H1 (cell line): ENCODE results near the gene MYO9B. TPM values are rescaled to one million over a fixed set of nuclear protein-coding genes. Genes with fewer than 3 reads are reported as not detected.
"Not testable (repeated sequence)": the region's sequence is repeated elsewhere in the genome, so short reads cannot be mapped to it uniquely, and the experiment has no call there.

ENCODE experiments used
- CTCF ChIA-PET: fragments of 300-600 bp; sonication (Branson Sonifier 250); formaldehyde crosslinking; loops from one replicate; lab custom pipeline; 2021; ENCODE audit not compliant: partially characterized antibody; lab: Charles Lee
- POLR2A ChIA-PET: fragments of 300-600 bp; sonication (Branson Sonifier 250); formaldehyde crosslinking; loops from one replicate; lab custom pipeline; 2021; ENCODE audit warnings: inconsistent platforms; ENCODE audit not compliant: partially characterized antibody; lab: Charles Lee
- DNase-seq, 2 experiments: peaks; one replicate each; pipeline versions ENCODE4 v3.0.0 to v3.0.0-alpha.2; 2010 to 2022; ENCODE audit warnings: low spot score in 2 of 2, low read depth in 1 of 2, mixed read lengths in 1 of 2
- FAIRE-seq: peaks from 2 replicates; lab custom pipeline; 2011; peaks lifted over from hg19 to GRCh38; lab: Jason Lieb, UNC
- H2AFZ ChIP-seq: 2 replicates; pipeline ENCODE4 v1.8.1; 2012; ENCODE audit warnings: low read length, inconsistent platforms
- H2AK5ac ChIP-seq: 2 replicates; pipeline ENCODE4 v1.6.1; 2013; ENCODE audit warnings: low read depth, low read length
- H2BK120ac ChIP-seq: replicated peaks from 2 replicates; pipeline ENCODE3; 2013; ENCODE audit warnings: low read depth, low read length, inconsistent platforms
- H2BK12ac ChIP-seq: 2 replicates; pipeline ENCODE4 v1.6.1; 2013; ENCODE audit warnings: low read depth, low read length
- H2BK15ac ChIP-seq: 2 replicates; pipeline ENCODE4 v1.6.1; 2013; ENCODE audit warnings: low read length
- H2BK20ac ChIP-seq: 2 replicates; pipeline ENCODE4 v1.6.1; 2013; ENCODE audit warnings: low read length
- H2BK5ac ChIP-seq: 2 replicates; pipeline ENCODE4 v1.6.1; 2013; ENCODE audit warnings: low read depth, low read length
- H3K14ac ChIP-seq: 2 replicates; pipeline ENCODE4 v1.6.1; 2013; ENCODE audit warnings: inconsistent platforms; ENCODE audit not compliant: insufficient read length
- H3K18ac ChIP-seq: 2 replicates; pipeline ENCODE4 v1.6.1; 2013; ENCODE audit warnings: low read length; ENCODE audit errors: extremely low read depth
- H3K23ac ChIP-seq: 2 replicates; pipeline ENCODE4 v1.6.1; 2013; ENCODE audit warnings: inconsistent platforms; ENCODE audit not compliant: insufficient read length
- H3K23me2 ChIP-seq: 2 replicates; pipeline ENCODE4 v1.6.1; 2013; ENCODE audit warnings: low read depth, low read length
- H3K27ac ChIP-seq: 2 replicates; pipeline ENCODE4 v1.6.1; 2011; ENCODE audit warnings: low read depth, low read length, inconsistent platforms
- H3K27me3 ChIP-seq, 4 experiments: replicated peaks in 1 of 4; 1 replicate in 1 of 4; 2 replicates in 3 of 4; pipeline versions ENCODE4 v1.6.1 to v1.8.1; 2011 to 2013; ENCODE audit warnings: low read length in 3 of 4, mild to moderate bottlenecking in 3 of 4, inconsistent platforms in 2 of 4, mixed read lengths in 2 of 4, moderate library complexity in 1 of 4; ENCODE audit not compliant: control insufficient read depth in 3 of 4, insufficient read depth in 3 of 4; ENCODE audit errors: extremely low read depth in 1 of 4
- H3K36me3 ChIP-seq, 4 experiments: 2 replicates each; pipeline versions ENCODE4 v1.6.1 to v1.8.1; 2011 to 2013; ENCODE audit warnings: mild to moderate bottlenecking in 4 of 4, low read length in 3 of 4, moderate library complexity in 2 of 4, control low read depth in 1 of 4, inconsistent platforms in 1 of 4; ENCODE audit not compliant: insufficient read depth in 4 of 4, control insufficient read depth in 2 of 4
- H3K4ac ChIP-seq: replicated peaks from 2 replicates; pipeline ENCODE3; 2013; ENCODE audit warnings: low read length, low read depth, mixed read lengths, inconsistent platforms; ENCODE audit not compliant: insufficient read length
- H3K4me1 ChIP-seq, 4 experiments: replicated peaks in 1 of 4; 1 replicate in 1 of 4; 2 replicates in 3 of 4; pipeline versions ENCODE4 v1.6.1 to v1.8.1; 2011 to 2013; ENCODE audit warnings: low read length in 3 of 4, inconsistent platforms in 2 of 4, mixed read lengths in 1 of 4; ENCODE audit not compliant: insufficient read depth in 4 of 4, control insufficient read depth in 3 of 4
- H3K4me2 ChIP-seq, 2 experiments: 2 replicates each; pipeline versions ENCODE4 v1.6.1 to v1.8.1; 2011 to 2013; ENCODE audit warnings: low read depth in 2 of 2, low read length in 2 of 2, control low read depth in 1 of 2, inconsistent platforms in 1 of 2, mild to moderate bottlenecking in 1 of 2; ENCODE audit not compliant: insufficient read depth in 1 of 2
- H3K4me3 ChIP-seq, 4 experiments: fragments of 200-600, 300-600 bp in 1 of 4; sonication (generic), shearing (Covaris generic), sonication (Bioruptor Twin) in 1 of 4; 2 replicates each; pipeline versions ENCODE4 v1.5.1 to v1.8.1; 2011 to 2016; ENCODE audit warnings: low read length in 4 of 4, low read depth in 3 of 4, control low read depth in 2 of 4, inconsistent platforms in 2 of 4, mild to moderate bottlenecking in 2 of 4, mixed read lengths in 1 of 4, moderate library complexity in 1 of 4; ENCODE audit not compliant: insufficient read depth in 2 of 4; ENCODE audit errors: extremely low read depth in 1 of 4
- H3K56ac ChIP-seq: replicated peaks from 2 replicates; pipeline ENCODE3; 2013; ENCODE audit warnings: low read depth, mild to moderate bottlenecking, mixed read lengths, low read length, inconsistent platforms; ENCODE audit not compliant: insufficient read length
- H3K79me1 ChIP-seq: 2 replicates; pipeline ENCODE4 v1.6.1; 2013; ENCODE audit warnings: low read depth, low read length, control low read depth
- H3K79me2 ChIP-seq, 2 experiments: 2 replicates each; pipeline versions ENCODE4 v1.6.1 to v1.8.1; 2012 to 2013; ENCODE audit warnings: low read length in 2 of 2, mild to moderate bottlenecking in 2 of 2, inconsistent platforms in 1 of 2; ENCODE audit not compliant: insufficient read depth in 2 of 2, control insufficient read depth in 1 of 2
- H3K9ac ChIP-seq, 4 experiments: replicated peaks in 1 of 4; 1 replicate in 1 of 4; 2 replicates in 3 of 4; pipeline versions ENCODE4 v1.6.1 to v1.8.1; 2011 to 2013; ENCODE audit warnings: low read depth in 3 of 4, low read length in 3 of 4, control low read depth in 2 of 4, mild to moderate bottlenecking in 2 of 4, moderate library complexity in 2 of 4, inconsistent platforms in 1 of 4; ENCODE audit errors: extremely low read depth in 1 of 4
- H3K9me3 ChIP-seq, 2 experiments: 2 replicates each; pipeline versions ENCODE4 v1.6.1 to v1.8.1; 2012 to 2013; ENCODE audit warnings: mild to moderate bottlenecking in 2 of 2, moderate library complexity in 2 of 2, control low read depth in 1 of 2, inconsistent platforms in 1 of 2, low read depth in 1 of 2, low read length in 1 of 2, mixed read lengths in 1 of 2; ENCODE audit not compliant: insufficient read depth in 2 of 2
- H4K20me1 ChIP-seq, 2 experiments: replicated peaks in 1 of 2; 2 replicates each; pipeline versions ENCODE3 to v1.8.1; 2011 to 2013; ENCODE audit warnings: inconsistent platforms in 2 of 2, low read length in 2 of 2, mild to moderate bottlenecking in 1 of 2; ENCODE audit not compliant: insufficient read depth in 2 of 2, control insufficient read depth in 1 of 2
- H4K5ac ChIP-seq: 2 replicates; pipeline ENCODE4 v1.6.1; 2013; ENCODE audit warnings: low read length, low read depth, mixed read lengths, inconsistent platforms; ENCODE audit not compliant: insufficient read length
- H4K8ac ChIP-seq: 2 replicates; pipeline ENCODE4 v1.8.0; 2013; ENCODE audit warnings: mild to moderate bottlenecking, moderate library complexity, low read length, inconsistent platforms; ENCODE audit not compliant: insufficient read depth; ENCODE audit errors: extremely low read depth
- H4K91ac ChIP-seq: replicated peaks from 2 replicates; pipeline ENCODE3; 2013; ENCODE audit warnings: low read length, mixed read lengths, inconsistent platforms; ENCODE audit not compliant: insufficient read length
- NANOG ChIP-seq: IDR thresholded peaks from 2 replicates; pipeline ENCODE4 v1.6.1; 2011; ENCODE audit warnings: low read length, low read depth, mild to moderate bottlenecking, inconsistent platforms; ENCODE audit not compliant: insufficient read depth, poor library complexity, severe bottlenecking
- WGBS, 2 experiments: shearing (Covaris generic) in 1 of 2; methylation state at CpG; one replicate each; pipeline versions ENCODE4 v1.1.6 to v1.1.7; 2013 to 2015; ENCODE audit warnings: low lambda C conversion rate in 2 of 2, mixed read lengths in 2 of 2, inconsistent platforms in 1 of 2, low coverage in 1 of 2, missing lambda C conversion rate in 1 of 2; ENCODE audit not compliant: insufficient replicate concordance in 2 of 2, insufficient coverage in 1 of 2, insufficient read length in 1 of 2; ENCODE audit errors: extremely low coverage in 1 of 2, missing lambda C conversion rate in 1 of 2; 5-methylcytosine and 5-hydroxymethylcytosine counted together
- polyA plus RNA-seq, 7 experiments: library from polyadenylated mRNA; depleted of rRNA in 3 of 7; stranded (reverse) in 5 of 7; unstranded in 2 of 7; fragments of >200 nt in 5 of 7; fragments of 200-250 nt in 2 of 7; gene quantifications; 1 replicate in 5 of 7; 2 replicates in 1 of 7; 4 replicates in 1 of 7; pipeline versions ENCODE4 v1.2.1 to v1.2.3, GENCODE V29; 2011 to 2013; ENCODE audit warnings: missing spikeins in 2 of 7, mixed read lengths in 2 of 7
- total RNA-seq: library from RNA; stranded (reverse); fragmentation: NEBNext Ultra II Directional; extraction: Animal tissue kit (Norgen Biotek cat#: 25700); gene quantifications from 2 replicates; pipeline ENCODE4 v1.2.1, GENCODE V29; 2021

MYO9B gene
- total and polyA plus RNA-seq, 2 of the 8 experiments (the other 6 are each of a cell fraction or from before 2014, with no cell fraction given): 27.6 to 77.1 TPM

DNA sequence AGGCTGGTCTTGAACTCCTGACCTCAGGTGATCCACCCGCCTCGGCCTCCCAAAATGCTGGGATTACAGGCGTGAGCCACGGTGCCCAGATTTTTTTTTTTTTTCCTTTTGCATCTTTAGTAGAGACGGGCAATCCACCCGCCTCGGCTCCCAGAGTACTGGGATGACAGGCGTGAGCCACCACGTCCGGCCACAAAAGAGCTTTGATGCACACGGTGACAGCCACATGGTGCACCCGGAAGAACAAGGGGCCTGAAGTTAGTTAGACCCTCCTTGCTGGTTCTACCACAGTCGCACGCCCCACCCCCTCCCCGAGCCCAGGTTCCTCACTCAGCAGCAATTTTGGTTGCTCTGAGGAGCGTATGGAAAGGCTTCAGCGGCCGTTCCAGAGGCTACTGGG lies 85.3 kb downstream of the MYO9B start (continued):
- no peak for TF ChIP-seq NANOG

DNA sequence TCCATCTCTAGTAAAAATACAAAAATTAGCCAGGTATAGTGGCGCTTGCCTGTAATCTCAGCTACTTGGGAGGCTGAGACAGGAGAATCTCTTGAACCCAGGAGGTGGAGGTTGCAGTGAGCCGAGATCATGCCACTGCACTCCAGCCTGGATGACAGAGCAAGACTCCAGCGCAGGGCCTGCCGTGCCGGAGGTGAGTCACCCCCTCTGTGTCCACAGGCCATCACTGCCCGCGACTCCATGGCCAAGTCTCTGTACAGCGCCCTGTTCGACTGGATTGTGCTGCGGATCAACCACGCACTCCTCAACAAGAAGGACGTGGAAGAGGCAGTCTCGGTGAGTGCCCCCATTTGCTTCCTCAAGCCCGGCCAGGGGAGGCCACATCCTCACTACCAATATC lies 86.6 kb downstream of the MYO9B start:
- H3K27ac ChIP-seq: not testable (repeated sequence)
- 96% methylated on average over 12 of the region's 14 CpGs; no CpG with 5 or more reads in 1 of the 2 experiments for WGBS, 2 experiments

More for the DNA sequence above, 86.6 kb downstream of the MYO9B start:
- H3K4me3 ChIP-seq, H3K9ac ChIP-seq, H2BK120ac ChIP-seq, H4K8ac ChIP-seq, H4K20me1 ChIP-seq, H2BK5ac ChIP-seq, H2AFZ ChIP-seq, H2BK20ac ChIP-seq, H4K91ac ChIP-seq, H2AK5ac ChIP-seq, H3K79me1 ChIP-seq, H3K18ac ChIP-seq, H3K23ac ChIP-seq, CTCF ChIA-PET, H3K27me3 ChIP-seq, FAIRE-seq, H3K23me2 ChIP-seq, H3K56ac ChIP-seq, DNase-seq, H2BK15ac ChIP-seq, H3K4me2 ChIP-seq, H3K79me2 ChIP-seq, POLR2A ChIA-PET, H3K9me3 ChIP-seq, H3K14ac ChIP-seq, H3K4ac ChIP-seq, H2BK12ac ChIP-seq, H4K5ac ChIP-seq: not testable (repeated sequence)
- peaks cover 12 to 41% (median 34%) of the 10 kb centered on the region in 4 experiments for H3K36me3 ChIP-seq
- H3K4me1 ChIP-seq: peaks cover 0 to 11% (median 7%) of the 10 kb centered on the region in 4 experiments; a peak in 6 of 7 replicates
